SU-DHL-6 (cell line): ENCODE results near the gene CCDC102A.

Experiments used
- H2AFZ ChIP-seq: fragments of 200-600 bp; sonication (generic); 2 replicates; pipeline ENCODE4 v1.6.1; 2014; ENCODE audit warnings: low read depth, mild to moderate bottlenecking, moderate library complexity, mixed read lengths, antibody characterized with exemption, low read length; ENCODE audit not compliant: severe bottlenecking
- H3F3A ChIP-seq: fragments of 200-600 bp; shearing (Covaris generic); 2 replicates; pipeline ENCODE4 v1.6.0; 2016; ENCODE audit warnings: antibody characterized with exemption, mild to moderate bottlenecking; ENCODE audit not compliant: insufficient read depth
- H3K27ac ChIP-seq: fragments of 200-600 bp; sonication (generic); 2 replicates; pipeline ENCODE4 v1.5.1; 2016; ENCODE audit warnings: low read depth, mild to moderate bottlenecking, low read length, moderate library complexity, mixed read lengths
- H3K27me3 ChIP-seq: fragments of 200-600 bp; sonication (generic), shearing (Covaris generic); 2 replicates; pipeline ENCODE4 v1.6.0; 2014; ENCODE audit warnings: mild to moderate bottlenecking, low read length
- H3K36me3 ChIP-seq: fragments of 200-600 bp; sonication (generic); 2 replicates; pipeline ENCODE4 v1.6.1; 2014; ENCODE audit warnings: mild to moderate bottlenecking, low read length, mixed read lengths
- H3K4me2 ChIP-seq: fragments of 300-600, 200-600 bp; shearing (Covaris generic), sonication (generic); 2 replicates; pipeline ENCODE4 v1.6.0; 2014; ENCODE audit warnings: low read length, low read depth, mild to moderate bottlenecking; ENCODE audit not compliant: poor library complexity, severe bottlenecking
- H3K4me3 ChIP-seq: fragments of 200-600 bp; sonication (generic); 2 replicates; pipeline ENCODE4 v1.5.1; 2014; ENCODE audit warnings: antibody characterized with exemption, low read length, mild to moderate bottlenecking, mixed read lengths; ENCODE audit not compliant: insufficient read depth, poor library complexity, severe bottlenecking
- H3K79me2 ChIP-seq: fragments of 200-600 bp; sonication (generic); 2 replicates; pipeline ENCODE4 v1.6.1; 2014; ENCODE audit warnings: mild to moderate bottlenecking, low read length, moderate library complexity; ENCODE audit not compliant: insufficient read depth
- H3K9ac ChIP-seq: fragments of 200-600 bp; sonication (generic); 2 replicates; pipeline ENCODE4 v1.7.0; 2014; ENCODE audit warnings: mild to moderate bottlenecking, low read length
- H3K9me2 ChIP-seq: fragments of 200-600 bp; sonication (generic); replicated peaks from 2 replicates; pipeline ENCODE4 v1.6.1; 2014; ENCODE audit warnings: low read length; ENCODE audit not compliant: insufficient read depth
- H3K9me3 ChIP-seq: fragments of 200-600 bp; sonication (generic); 2 replicates; pipeline ENCODE4 v1.6.1; 2014; ENCODE audit warnings: low read length, mixed read lengths; ENCODE audit not compliant: insufficient read depth
- H4K20me1 ChIP-seq: fragments of 200-600 bp; sonication (generic); 2 replicates; pipeline ENCODE4 v1.6.1; 2014; ENCODE audit warnings: low read depth, mild to moderate bottlenecking, antibody characterized with exemption, low read length, moderate library complexity, mixed read lengths
- CTCF ChIP-seq: fragments of 200-600 bp; sonication (generic); IDR thresholded peaks from one replicate; pipeline ENCODE4 v1.5.1; 2017; ENCODE audit warnings: antibody characterized with exemption, mild to moderate bottlenecking, low read length, moderate library complexity; ENCODE audit not compliant: insufficient read depth, poor library complexity, severe bottlenecking
- EZH2phosphoT487 ChIP-seq: fragments of 200-600 bp; sonication (generic), shearing (Covaris generic); conservative IDR thresholded peaks from 2 replicates; pipeline ENCODE4 v1.6.1; 2018; ENCODE audit warnings: mild to moderate bottlenecking, antibody characterized with exemption, low read length, moderate library complexity, mixed read lengths

Gene CCDC102A

GRCh38 chr16:57479976-57480753 lies 56.2 kb downstream of the CCDC102A start:
- Histone ChIP-seq H3K4me3 (no peak overlapping the region), H3K4me2 (no peak overlapping the region), H3K9ac (no peak overlapping the region), H2AFZ (no peak overlapping the region), H3K36me3 (no peaks in the 10 kb centered on the region), H4K20me1 (no peaks in the 10 kb centered on the region), H3K27ac (no peak overlapping the region), H3K9me3 (no peaks in the 10 kb centered on the region), H3K9me2 (no peaks in the 10 kb centered on the region), H3K27me3 (no peaks in the 10 kb centered on the region), H3F3A (no peaks in the 10 kb centered on the region), H3K79me2 (no peaks in the 10 kb centered on the region)
- no peak for TF ChIP-seq CTCF
- no peak for TF ChIP-seq EZH2phosphoT487

- Histone ChIP-seq H3K36me3 (no peaks in the 10 kb centered on the region), H3K27ac (no peak overlapping the region), H3F3A (no peaks in the 10 kb centered on the region), H3K9me2 (no peaks in the 10 kb centered on the region), H3K9ac (no peak overlapping the region), H3K4me2 (no peak overlapping the region), H3K79me2 (no peaks in the 10 kb centered on the region), H4K20me1 (no peaks in the 10 kb centered on the region), H2AFZ (no peak overlapping the region), H3K27me3 (no peaks in the 10 kb centered on the region), H3K4me3 (no peak overlapping the region), H3K9me3 (no peaks in the 10 kb centered on the region)
- no peak for TF ChIP-seq EZH2phosphoT487
- TF ChIP-seq CTCF = no peak
Observed at GRCh38 chr16:57479205-57479975, 57.0 kb downstream of the CCDC102A start.

- Histone ChIP-seq H3K36me3 (no peaks in the 10 kb centered on the region), H4K20me1 (no peaks in the 10 kb centered on the region), H3K9ac (no peak overlapping the region), H3K27ac (no peak overlapping the region), H3K79me2 (no peaks in the 10 kb centered on the region), H3K9me2 (no peaks in the 10 kb centered on the region), H3F3A (no peaks in the 10 kb centered on the region), H3K4me3 (no peak overlapping the region), H2AFZ (no peak overlapping the region), H3K9me3 (no peaks in the 10 kb centered on the region), H3K4me2 (no peak overlapping the region), H3K27me3 (no peaks in the 10 kb centered on the region)
- TF ChIP-seq CTCF (no peak), EZH2phosphoT487 (no peak)
Observed at GRCh38 chr16:57478396-57479204, 57.8 kb downstream of the CCDC102A start.
